Stimulated activated CD8-positive, alpha-beta memory T cell treated with anti-CD3 and anti-CD28 coated beads, Interleukin-15, amount 100 ng/mL, for 4 hours (primary cell): ENCODE measurements around the gene NINL.
"Not testable (repeated sequence)": the region's sequence is repeated elsewhere in the genome, so short reads cannot be mapped to it uniquely, and the experiment has no call there.

Source experiments
- DNase-seq, 2 donors: peaks; one replicate each; pipeline ENCODE4 v3.0.0-alpha.2; 2020; ENCODE audit warnings: low read depth in 2 of 2

The NINL gene

GRCh38 chr20:25503936-25504335 lies 81.4 kb downstream of the NINL start:
- DNase-seq, result no peak

- DNase-seq, result not testable (repeated sequence)
Observed at GRCh38 chr20:25503051-25503639, 82.2 kb downstream of the NINL start.

- DNase-seq, result no peak
Observed at GRCh38 chr20:25500880-25501351, 84.4 kb downstream of the NINL start.

GRCh38 chr20:25499855-25500434 lies 85.4 kb downstream of the NINL start:
- DNase-seq, result no peak

GRCh38 chr20:25499031-25499430 lies 86.3 kb downstream of the NINL start:
- DNase-seq, result no peak

GRCh38 chr20:25498280-25498606 lies 87.1 kb downstream of the NINL start:
- no peak for DNase-seq

GRCh38 chr20:25497586-25498279 lies 87.6 kb downstream of the NINL start:
- DNase-seq, result no peak

- no peak for DNase-seq
Observed at GRCh38 chr20:25496968-25497401, 88.3 kb downstream of the NINL start.

- DNase-seq, result no peak
Observed at GRCh38 chr20:25496165-25496967, 89.0 kb downstream of the NINL start.

GRCh38 chr20:25495189-25495824 lies 90.0 kb downstream of the NINL start:
- DNase-seq, result no peak

GRCh38 chr20:25494506-25495188 lies 90.7 kb downstream of the NINL start:
- DNase-seq, result no peak

GRCh38 chr20:25493748-25494505 lies 91.4 kb downstream of the NINL start:
- DNase-seq, result no peak

- DNase-seq, result no peak
Observed at GRCh38 chr20:25493137-25493536, 92.2 kb downstream of the NINL start.

- no peak for DNase-seq
Observed at GRCh38 chr20:25491446-25492038, 93.8 kb downstream of the NINL start.

- no peak for DNase-seq
Observed at GRCh38 chr20:25490656-25491445, 94.5 kb downstream of the NINL start.

- DNase-seq, result no peak
Observed at GRCh38 chr20:25489221-25489871, 96.0 kb downstream of the NINL start.

GRCh38 chr20:25487975-25488374 lies 97.4 kb downstream of the NINL start:
- no peak for DNase-seq

GRCh38 chr20:25487306-25487705 lies 98.0 kb downstream of the NINL start:
- no peak for DNase-seq

- DNase-seq, result no peak
Observed at GRCh38 chr20:25486377-25486776, 99.0 kb downstream of the NINL start.
